ENCODE measurements around the gene CDK16.
A peak's percentile ranks its signal among the peaks of the same experiment; 100 is the strongest.

Gene CDK16

GRCh38 chrX:47233333-47234113 lies 15.0 kb downstream of the CDK16 start:
- FAIRE-seq (peak; percentile 29), DNase-seq (ENCODE audit: insufficient read length, low spot score) (peak; percentile 50)
- TF ChIP-seq, protein P1, sequence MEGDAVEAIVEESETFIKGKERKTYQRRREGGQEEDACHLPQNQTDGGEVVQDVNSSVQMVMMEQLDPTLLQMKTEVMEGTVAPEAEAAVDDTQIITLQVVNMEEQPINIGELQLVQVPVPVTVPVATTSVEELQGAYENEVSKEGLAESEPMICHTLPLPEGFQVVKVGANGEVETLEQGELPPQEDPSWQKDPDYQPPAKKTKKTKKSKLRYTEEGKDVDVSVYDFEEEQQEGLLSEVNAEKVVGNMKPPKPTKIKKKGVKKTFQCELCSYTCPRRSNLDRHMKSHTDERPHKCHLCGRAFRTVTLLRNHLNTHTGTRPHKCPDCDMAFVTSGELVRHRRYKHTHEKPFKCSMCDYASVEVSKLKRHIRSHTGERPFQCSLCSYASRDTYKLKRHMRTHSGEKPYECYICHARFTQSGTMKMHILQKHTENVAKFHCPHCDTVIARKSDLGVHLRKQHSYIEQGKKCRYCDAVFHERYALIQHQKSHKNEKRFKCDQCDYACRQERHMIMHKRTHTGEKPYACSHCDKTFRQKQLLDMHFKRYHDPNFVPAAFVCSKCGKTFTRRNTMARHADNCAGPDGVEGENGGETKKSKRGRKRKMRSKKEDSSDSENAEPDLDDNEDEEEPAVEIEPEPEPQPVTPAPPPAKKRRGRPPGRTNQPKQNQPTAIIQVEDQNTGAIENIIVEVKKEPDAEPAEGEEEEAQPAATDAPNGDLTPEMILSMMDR (IDR thresholded peaks at IDR 0.05; ENCODE audit: insufficient read depth, missing control alignments) = no peak

DNA sequence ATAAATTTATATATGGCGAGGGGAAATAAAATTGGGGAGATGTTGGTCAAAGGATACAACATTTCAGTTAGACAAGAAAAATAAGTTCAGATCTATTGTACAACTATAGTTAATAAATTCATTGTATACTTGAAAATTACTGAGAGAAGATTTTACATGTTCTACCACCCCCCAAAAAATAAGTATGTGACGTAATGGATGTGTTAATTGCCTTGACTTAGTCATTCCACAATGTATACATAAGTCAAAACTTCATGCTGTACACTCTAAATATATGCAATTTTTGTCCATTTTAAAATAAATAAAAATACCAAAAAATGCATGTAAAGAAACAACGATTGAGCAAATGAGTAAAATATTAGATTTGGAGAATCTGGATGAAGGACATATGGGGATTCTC lies 16.1 kb downstream of the CDK16 start:
- no peak for FAIRE-seq
- no peak for DNase-seq (ENCODE audit: insufficient read length, low spot score)
- TF ChIP-seq, protein P1 (IDR thresholded peaks at IDR 0.05; ENCODE audit: insufficient read depth, missing control alignments) = no peak

DNA sequence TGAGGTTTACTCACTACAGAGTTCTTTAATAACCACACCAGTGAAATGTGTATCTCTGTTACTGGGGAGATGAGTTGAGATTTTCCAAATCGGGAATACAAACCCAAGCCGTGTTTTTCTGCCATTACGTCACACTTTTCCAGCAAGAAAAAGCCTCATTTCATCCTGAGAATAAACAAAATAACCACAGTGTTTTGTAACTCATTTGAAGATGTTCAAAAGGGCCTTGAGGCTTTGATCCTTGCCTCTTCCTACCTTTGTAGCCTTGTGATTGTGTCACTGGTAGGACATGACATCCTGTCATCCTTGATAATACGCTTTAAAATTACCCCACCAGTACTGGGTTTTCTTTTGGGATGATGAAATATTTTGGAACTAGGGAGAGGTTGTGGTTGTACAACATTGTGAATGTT lies 17.2 kb downstream of the CDK16 start:
- TF ChIP-seq, protein P1 (IDR thresholded peaks at IDR 0.05; ENCODE audit: insufficient read depth, missing control alignments) = no peak
- DNase-seq (ENCODE audit: insufficient read length, low spot score) (no peak), FAIRE-seq (no peak)

DNA sequence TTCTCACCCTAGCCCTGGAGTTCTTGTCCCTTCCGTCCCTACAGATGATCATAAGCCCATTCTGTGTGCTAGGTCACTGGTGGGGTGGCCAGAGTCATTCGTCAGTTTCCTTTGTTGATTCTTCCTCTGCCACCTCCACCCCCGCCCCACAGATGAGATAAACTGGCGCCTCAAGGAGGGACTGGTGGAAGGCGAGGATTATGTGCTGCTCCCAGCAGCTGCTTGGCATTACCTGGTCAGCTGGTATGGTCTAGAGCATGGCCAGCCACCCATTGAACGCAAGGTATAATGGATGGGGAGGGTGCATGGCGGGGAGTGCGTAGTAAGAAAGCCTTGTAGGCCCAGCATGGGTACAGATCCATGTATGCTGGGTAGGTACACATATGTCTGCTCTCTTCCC lies 20.7 kb downstream of the CDK16 start:
- no peak for DNase-seq (ENCODE audit: insufficient read length, low spot score)
- no peak for FAIRE-seq
- TF ChIP-seq, protein P1 (IDR thresholded peaks at IDR 0.05; ENCODE audit: insufficient read depth, missing control alignments) = no peak

DNA sequence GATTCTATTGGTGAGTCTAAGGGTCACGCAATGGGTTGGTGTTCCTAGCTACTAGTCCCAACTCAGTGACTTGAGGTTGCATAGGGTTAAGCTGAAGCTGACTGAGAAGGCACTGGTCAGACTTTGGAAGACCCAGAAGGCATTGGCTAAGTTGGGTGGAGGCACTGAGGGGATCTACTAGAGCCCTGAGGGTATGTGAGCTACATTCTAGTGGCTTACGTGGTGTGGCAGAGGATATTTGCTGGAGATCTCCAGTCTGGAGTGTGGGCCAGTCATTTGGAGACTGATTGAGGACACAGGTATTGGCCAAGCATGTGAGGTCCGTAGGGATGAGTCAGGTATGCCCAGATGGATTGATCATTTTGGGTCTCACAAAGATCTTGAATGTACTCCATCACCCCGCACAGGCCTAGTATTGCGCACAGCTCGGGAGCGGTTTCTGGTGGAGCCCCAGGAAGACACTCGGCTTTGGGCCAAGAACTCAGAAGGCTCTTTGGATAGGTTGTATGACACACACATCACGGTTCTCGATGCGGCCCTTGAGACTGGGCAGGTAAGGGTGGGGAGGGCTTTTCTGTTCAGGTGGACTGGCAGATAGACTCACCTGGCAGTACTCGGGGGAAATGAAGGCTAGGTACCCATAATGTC lies 21.5 kb downstream of the CDK16 start:
- TF ChIP-seq, protein P1 (IDR thresholded peaks at IDR 0.05; ENCODE audit: insufficient read depth, missing control alignments) = no peak
- FAIRE-seq = no peak
- no peak for DNase-seq (ENCODE audit: insufficient read length, low spot score)

- TF ChIP-seq, protein P1 (IDR thresholded peaks at IDR 0.05; ENCODE audit: insufficient read depth, missing control alignments) = no peak
- DNase-seq (ENCODE audit: insufficient read length, low spot score) (no peak), FAIRE-seq (no peak)
Observed at GRCh38 chrX:47240619-47241018, 22.1 kb downstream of the CDK16 start.
